Measurements from ENCODE around the gene SPZ1. TPM values are rescaled to one million over a fixed set of nuclear protein-coding genes. Genes with fewer than 3 reads are reported as not detected.

The SPZ1 gene
- total and polyA plus RNA-seq, 2 donors (not counting 1 experiment from before 2014, with no cell fraction given) = not detected

- Histone ChIP-seq H2AFZ (ENCODE audit: insufficient read depth, low read depth, low read length, poor library complexity, severe bottlenecking) (no peak overlapping the region), H3K4me3 (ENCODE audit: control extremely low read depth in 1 of 5, extremely low read depth in 1 of 5, insufficient read depth in 1 of 5, low read depth in 2 of 5, low read length in 4 of 5) (no peak overlapping the region), H4K20me1 (ENCODE audit: control insufficient read depth, insufficient read depth, low read length, poor library complexity, severe bottlenecking) (no peaks in the 10 kb centered on the region), H3K9me3 (ENCODE audit: control extremely low read depth in 1 of 3, control insufficient read depth in 2 of 3, insufficient read depth in 1 of 3, low read length in 2 of 3) (peaks cover 0 to 3% (median 0%) of the 10 kb centered on the region in 3 donors), H3K36me3 (replicated peaks in 1 of 2; ENCODE audit: control extremely low read depth in 1 of 2, control insufficient read depth in 1 of 2, extremely low read depth in 1 of 2, insufficient read depth in 2 of 2, low read length in 1 of 2) (no peaks in the 10 kb centered on the region), H3K27me3 (replicated peaks in 1 of 4; ENCODE audit: control extremely low read depth in 1 of 4, control insufficient read depth in 3 of 4, insufficient read depth in 4 of 4, low read length in 3 of 4) (no peaks in the 10 kb centered on the region), H3K4me1 (ENCODE audit: control insufficient read depth in 2 of 2, insufficient read depth in 2 of 2, low read length in 2 of 2) (no peaks in the 10 kb centered on the region), H3K4me2 (replicated peaks; ENCODE audit: low read depth, low read length, poor library complexity, severe bottlenecking) (no peak overlapping the region), H3K9ac (ENCODE audit: low read length) (no peak overlapping the region), H3K79me2 (ENCODE audit: control insufficient read depth, insufficient read depth, low read length) (no peaks in the 10 kb centered on the region), H3K27ac (ENCODE audit: low read length in 2 of 2) (no peak overlapping the region)
- H3K27me3 Mint-ChIP-seq = peaks cover 9% of the 10 kb centered on the region
- no peak overlapping the region for H3K27ac Mint-ChIP-seq
- TF ChIP-seq EZH2 (IDR thresholded peaks at IDR 0.05; ENCODE audit: borderline replicate concordance, insufficient read depth, low read depth, low read length, poor library complexity, severe bottlenecking) = no peak
- TF ChIP-seq, protein P1, sequence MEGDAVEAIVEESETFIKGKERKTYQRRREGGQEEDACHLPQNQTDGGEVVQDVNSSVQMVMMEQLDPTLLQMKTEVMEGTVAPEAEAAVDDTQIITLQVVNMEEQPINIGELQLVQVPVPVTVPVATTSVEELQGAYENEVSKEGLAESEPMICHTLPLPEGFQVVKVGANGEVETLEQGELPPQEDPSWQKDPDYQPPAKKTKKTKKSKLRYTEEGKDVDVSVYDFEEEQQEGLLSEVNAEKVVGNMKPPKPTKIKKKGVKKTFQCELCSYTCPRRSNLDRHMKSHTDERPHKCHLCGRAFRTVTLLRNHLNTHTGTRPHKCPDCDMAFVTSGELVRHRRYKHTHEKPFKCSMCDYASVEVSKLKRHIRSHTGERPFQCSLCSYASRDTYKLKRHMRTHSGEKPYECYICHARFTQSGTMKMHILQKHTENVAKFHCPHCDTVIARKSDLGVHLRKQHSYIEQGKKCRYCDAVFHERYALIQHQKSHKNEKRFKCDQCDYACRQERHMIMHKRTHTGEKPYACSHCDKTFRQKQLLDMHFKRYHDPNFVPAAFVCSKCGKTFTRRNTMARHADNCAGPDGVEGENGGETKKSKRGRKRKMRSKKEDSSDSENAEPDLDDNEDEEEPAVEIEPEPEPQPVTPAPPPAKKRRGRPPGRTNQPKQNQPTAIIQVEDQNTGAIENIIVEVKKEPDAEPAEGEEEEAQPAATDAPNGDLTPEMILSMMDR (IDR thresholded peaks at IDR 0.05) = no peak
- no peak for DNase-seq
- peaks cover 3% of the 10 kb centered on the region for H3K9me3 Mint-ChIP-seq (ENCODE audit: insufficient read depth)
- H3K4me1 Mint-ChIP-seq = no peaks in the 10 kb centered on the region
- H3K4me3 Mint-ChIP-seq = no peak overlapping the region
- ChIA-PET CTCF (interaction anchor here (1.1 kb wide), 1 partner anchor 15 kb away, joined by 4 read pairs; no protein-coding TSS in a partner anchor), POLR2A (no interaction called here)
- intact Hi-C loops (cut with micrococcal nuclease) = no loop called here
- ATAC-seq (ENCODE audit: low read depth) = no peak
These were observed 41.2 kb downstream of the SPZ1 start for GRCh38 chr5:80360914-80361444.

GRCh38 chr5:80364892-80365291 is 45.1 kb downstream of the SPZ1 start:
- no peaks in the 10 kb centered on the region for H4K20me1 ChIP-seq (ENCODE audit: control insufficient read depth, insufficient read depth, low read length, poor library complexity, severe bottlenecking)
- H2AFZ ChIP-seq (ENCODE audit: insufficient read depth, low read depth, low read length, poor library complexity, severe bottlenecking) = no peak overlapping the region
- intact Hi-C loops (cut with micrococcal nuclease) = no loop called here
- Mint-ChIP-seq H3K27ac (no peak overlapping the region), H3K9me3 (ENCODE audit: insufficient read depth) (peaks cover 3% of the 10 kb centered on the region), H3K4me1 (no peaks in the 10 kb centered on the region), H3K27me3 (peaks cover 14% of the 10 kb centered on the region), H3K4me3 (no peak overlapping the region)
- H3K27me3 ChIP-seq (replicated peaks in 1 of 4; ENCODE audit: control extremely low read depth in 1 of 4, control insufficient read depth in 3 of 4, insufficient read depth in 4 of 4, low read length in 3 of 4) = no peaks in the 10 kb centered on the region
- no peaks in the 10 kb centered on the region for H3K79me2 ChIP-seq (ENCODE audit: control insufficient read depth, insufficient read depth, low read length)
- ChIA-PET POLR2A (no interaction called here), CTCF (no interaction called here)
- H3K4me2 ChIP-seq (replicated peaks; ENCODE audit: low read depth, low read length, poor library complexity, severe bottlenecking) = no peak overlapping the region
- H3K4me1 ChIP-seq (ENCODE audit: control insufficient read depth in 2 of 2, insufficient read depth in 2 of 2, low read length in 2 of 2) = no peaks in the 10 kb centered on the region
- H3K36me3 ChIP-seq (replicated peaks in 1 of 2; ENCODE audit: control extremely low read depth in 1 of 2, control insufficient read depth in 1 of 2, extremely low read depth in 1 of 2, insufficient read depth in 2 of 2, low read length in 1 of 2) = no peaks in the 10 kb centered on the region
- DNase-seq (no peak), ATAC-seq (ENCODE audit: low read depth) (no peak)
- H3K4me3 ChIP-seq (ENCODE audit: control extremely low read depth in 1 of 5, extremely low read depth in 1 of 5, insufficient read depth in 1 of 5, low read depth in 2 of 5, low read length in 4 of 5) = no peak overlapping the region
- H3K9ac ChIP-seq (ENCODE audit: low read length) = no peak overlapping the region
- no peak for TF ChIP-seq EZH2 (IDR thresholded peaks at IDR 0.05; ENCODE audit: borderline replicate concordance, insufficient read depth, low read depth, low read length, poor library complexity, severe bottlenecking)
- TF ChIP-seq, protein P1 (IDR thresholded peaks at IDR 0.05) = no peak
- H3K9me3 ChIP-seq (ENCODE audit: control extremely low read depth in 1 of 3, control insufficient read depth in 2 of 3, insufficient read depth in 1 of 3, low read length in 2 of 3) = peaks cover 0 to 3% (median 0%) of the 10 kb centered on the region in 3 donors
- H3K27ac ChIP-seq (ENCODE audit: low read length in 2 of 2) = no peak overlapping the region
- WGBS (ENCODE audit: insufficient coverage) = 100% methylated on average over 2 of the region's 6 CpGs

Data from B cell (primary cell).